A673 (cell line): ENCODE measurements around the gene TESK2.

Source experiments
- CTCF ChIP-seq: fragments of 300-800, 200-600 bp; sonication (generic); conservative IDR thresholded peaks from 2 replicates; pipeline ENCODE4 v1.5.1; 2017; ENCODE audit warnings: low read depth, mild to moderate bottlenecking, antibody characterized with exemption, low read length, moderate library complexity, mixed read lengths
- EZH2 ChIP-seq: fragments of 200-600 bp; sonication (generic); IDR thresholded peaks from 2 replicates; pipeline ENCODE4 v1.6.1; 2017; ENCODE audit warnings: borderline replicate concordance, low read depth, mild to moderate bottlenecking, mixed read lengths, antibody characterized with exemption, low read length; ENCODE audit not compliant: poor library complexity, severe bottlenecking

- no peak for TF ChIP-seq CTCF
- no peak for TF ChIP-seq EZH2
These were observed 158.6 kb downstream of the TESK2 start for GRCh38 chr1:45332346-45332720.
